ENCODE data around the gene MAP7D1. TPM values are rescaled to one million over a fixed set of nuclear protein-coding genes. Genes with fewer than 3 reads are reported as not detected.

The MAP7D1 gene
- total and polyA plus RNA-seq, 4 experiments from 2014 or later, result 4.1 to 222 (median 145) TPM

DNA sequence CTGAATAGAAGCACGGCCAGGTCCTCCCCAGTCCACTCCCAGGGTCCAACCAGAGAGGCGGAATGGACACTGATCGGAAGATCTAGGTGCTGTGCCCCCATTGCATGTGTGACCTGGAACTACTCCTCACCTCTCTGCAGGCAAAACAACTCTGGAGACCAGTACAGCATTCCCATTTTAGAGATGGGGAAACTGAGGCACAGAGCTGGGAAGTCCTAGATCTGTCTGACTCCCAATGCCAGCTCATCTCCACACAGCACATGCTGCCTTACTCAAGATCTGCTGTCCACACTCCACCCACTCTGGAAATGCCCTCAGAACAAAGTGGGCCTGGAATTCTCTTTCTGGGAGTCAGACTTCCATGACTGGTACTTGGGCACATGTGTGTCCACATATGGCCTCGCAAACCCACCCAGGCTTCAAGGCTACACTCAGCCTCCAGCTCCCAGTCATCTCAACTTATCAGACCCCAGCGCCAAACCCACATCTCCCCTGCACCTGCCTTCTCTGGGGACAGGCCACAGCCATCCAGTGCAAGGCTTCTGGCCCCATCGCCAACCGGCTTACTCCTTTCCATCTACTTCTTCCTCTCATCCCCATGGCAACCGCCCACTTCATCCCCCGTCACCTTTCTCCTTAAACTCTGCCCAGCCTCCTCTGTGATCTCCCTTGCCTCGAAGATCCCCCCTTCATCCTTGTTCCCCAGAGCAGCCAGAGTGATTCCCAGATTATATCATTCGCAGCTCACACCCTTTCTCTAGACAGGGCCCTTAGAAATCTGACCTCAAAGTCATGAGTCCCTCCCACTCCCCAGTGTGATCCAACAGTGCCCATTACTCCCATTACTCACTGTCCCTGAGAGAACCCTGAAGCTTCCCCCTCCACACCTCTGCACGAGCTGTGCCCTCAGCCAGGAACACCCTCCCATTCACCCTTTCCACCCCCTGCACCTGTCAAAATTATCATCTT, 33.6 kb upstream of the MAP7D1 start:
- H3K4me1 Mint-ChIP-seq, result peaks cover 10 to 16% (median 13%) of the 10 kb centered on the region in 4 donors
- no peaks in the 10 kb centered on the region for H3K36me3 Mint-ChIP-seq
- no peak overlapping the region for H3K27ac Mint-ChIP-seq
- H3K9me3 Mint-ChIP-seq, result no peaks in the 10 kb centered on the region
- intact Hi-C loops (cut with micrococcal nuclease), result no loop called here
- H3K4me1 ChIP-seq (ENCODE audit: insufficient read depth, low read length), result no peaks in the 10 kb centered on the region
- CTCF ChIA-PET (ENCODE audit: partially characterized antibody), result interaction anchor here (2.3 kb wide), 1 partner anchor 13 kb away, joined by 6 read pairs; no protein-coding TSS in a partner anchor
- H3K36me3 ChIP-seq (ENCODE audit: insufficient read depth, low read length), result no peaks in the 10 kb centered on the region
- no peak for DNase-seq
- H3K4me3 ChIP-seq (ENCODE audit: low read length in 2 of 2), result no peak overlapping the region
- no peaks in the 10 kb centered on the region for H3K9me3 ChIP-seq (ENCODE audit: control insufficient read depth in 1 of 2, low read length in 2 of 2)
- H3K4me3 Mint-ChIP-seq, result no peak overlapping the region
- POLR2A ChIA-PET (ENCODE audit: partially characterized antibody), result no interaction called here
- H3K27me3 ChIP-seq (ENCODE audit: insufficient read depth, low read length), result peaks cover 21% of the 10 kb centered on the region
- H3K27me3 Mint-ChIP-seq, result peaks cover 37 to 39% of the 10 kb centered on the region in 2 donors
- no peak overlapping the region for H3K27ac ChIP-seq (ENCODE audit: low read depth, low read length)

DNA sequence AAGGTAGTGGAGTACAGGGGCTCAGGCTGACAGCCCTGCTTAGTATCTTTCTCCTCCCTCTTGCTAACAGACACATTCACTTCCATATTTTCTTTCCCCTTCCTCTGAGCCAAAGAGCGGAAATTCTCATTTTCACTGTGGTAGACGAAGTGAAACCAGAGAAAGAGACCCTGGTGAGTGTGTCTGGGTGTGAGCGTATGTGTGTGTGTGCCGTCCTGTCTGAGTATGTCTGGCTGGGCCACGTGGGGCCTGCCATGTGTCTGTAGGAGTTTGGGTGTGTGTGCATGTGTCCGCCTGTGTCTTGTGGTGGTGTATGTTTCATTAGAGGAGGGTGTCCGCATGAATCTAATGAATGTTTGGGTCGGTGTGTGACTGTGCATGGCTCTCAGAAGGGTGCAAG, 32.6 kb upstream of the MAP7D1 start:
- POLR2A ChIA-PET (ENCODE audit: partially characterized antibody), result no interaction called here
- no peaks in the 10 kb centered on the region for H3K9me3 Mint-ChIP-seq
- H3K36me3 Mint-ChIP-seq, result no peaks in the 10 kb centered on the region
- no peaks in the 10 kb centered on the region for H3K36me3 ChIP-seq (ENCODE audit: insufficient read depth, low read length)
- no peak overlapping the region for H3K4me3 ChIP-seq (ENCODE audit: low read length in 2 of 2)
- no peaks in the 10 kb centered on the region for H3K9me3 ChIP-seq (ENCODE audit: control insufficient read depth in 1 of 2, low read length in 2 of 2)
- DNase-seq, result no peak
- H3K27me3 ChIP-seq (ENCODE audit: insufficient read depth, low read length), result peaks cover 21% of the 10 kb centered on the region
- peak overlapping the region in 1 of 7 donors; percentile 1 for H3K27ac Mint-ChIP-seq
- intact Hi-C loops (cut with micrococcal nuclease), result no loop called here
- no peak overlapping the region for H3K27ac ChIP-seq (ENCODE audit: low read depth, low read length)
- peaks cover 37 to 39% of the 10 kb centered on the region in 2 donors for H3K27me3 Mint-ChIP-seq
- H3K4me1 Mint-ChIP-seq, result peaks cover 10 to 16% (median 13%) of the 10 kb centered on the region in 4 donors
- no peaks in the 10 kb centered on the region for H3K4me1 ChIP-seq (ENCODE audit: insufficient read depth, low read length)
- CTCF ChIA-PET (ENCODE audit: partially characterized antibody), result interaction anchor here (2.3 kb wide), 1 partner anchor 12 kb away, joined by 6 read pairs; no protein-coding TSS in a partner anchor
- peak overlapping the region in 3 of 8 donors; percentile 1 to 5 (median 4) for H3K4me3 Mint-ChIP-seq

DNA sequence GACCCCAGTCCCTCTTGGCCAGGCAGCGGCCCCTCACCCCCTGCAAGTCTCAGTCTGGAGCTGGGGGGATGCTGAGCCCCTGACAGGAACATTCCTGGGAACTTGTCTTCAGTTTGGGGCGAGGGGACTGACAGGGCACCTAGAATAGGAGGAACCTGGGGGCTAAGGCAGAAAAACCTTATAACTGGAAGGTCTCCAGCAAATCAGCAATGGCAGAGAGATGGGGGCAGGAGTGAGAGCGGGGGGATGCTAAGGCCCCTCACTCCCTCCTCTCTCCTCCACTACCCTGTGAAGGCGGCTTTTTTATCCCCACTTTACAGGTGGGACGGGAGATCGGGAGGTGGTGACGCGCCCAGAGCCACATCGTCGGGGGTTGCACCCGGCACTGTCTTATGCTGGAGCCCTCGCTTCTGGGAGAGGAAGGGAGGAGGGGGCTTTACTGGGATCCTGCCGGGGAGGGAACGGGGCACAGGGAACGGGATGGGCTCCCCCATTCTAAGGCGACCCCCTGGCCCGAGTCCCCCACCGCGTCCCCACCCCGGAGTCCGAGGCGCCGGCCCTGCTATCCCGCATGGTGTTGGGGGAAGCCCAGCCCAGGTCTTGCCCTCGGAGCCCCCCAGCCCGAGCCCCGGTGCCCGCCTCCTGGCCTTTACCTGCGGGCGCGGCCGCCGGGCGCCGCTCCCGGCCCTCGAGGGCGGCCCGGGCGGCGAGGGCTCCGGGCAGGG, 31.4 kb upstream of the MAP7D1 start:
- peak overlapping the region in 2 of 7 donors; percentile 31 to 41 for H3K27ac Mint-ChIP-seq

DNA sequence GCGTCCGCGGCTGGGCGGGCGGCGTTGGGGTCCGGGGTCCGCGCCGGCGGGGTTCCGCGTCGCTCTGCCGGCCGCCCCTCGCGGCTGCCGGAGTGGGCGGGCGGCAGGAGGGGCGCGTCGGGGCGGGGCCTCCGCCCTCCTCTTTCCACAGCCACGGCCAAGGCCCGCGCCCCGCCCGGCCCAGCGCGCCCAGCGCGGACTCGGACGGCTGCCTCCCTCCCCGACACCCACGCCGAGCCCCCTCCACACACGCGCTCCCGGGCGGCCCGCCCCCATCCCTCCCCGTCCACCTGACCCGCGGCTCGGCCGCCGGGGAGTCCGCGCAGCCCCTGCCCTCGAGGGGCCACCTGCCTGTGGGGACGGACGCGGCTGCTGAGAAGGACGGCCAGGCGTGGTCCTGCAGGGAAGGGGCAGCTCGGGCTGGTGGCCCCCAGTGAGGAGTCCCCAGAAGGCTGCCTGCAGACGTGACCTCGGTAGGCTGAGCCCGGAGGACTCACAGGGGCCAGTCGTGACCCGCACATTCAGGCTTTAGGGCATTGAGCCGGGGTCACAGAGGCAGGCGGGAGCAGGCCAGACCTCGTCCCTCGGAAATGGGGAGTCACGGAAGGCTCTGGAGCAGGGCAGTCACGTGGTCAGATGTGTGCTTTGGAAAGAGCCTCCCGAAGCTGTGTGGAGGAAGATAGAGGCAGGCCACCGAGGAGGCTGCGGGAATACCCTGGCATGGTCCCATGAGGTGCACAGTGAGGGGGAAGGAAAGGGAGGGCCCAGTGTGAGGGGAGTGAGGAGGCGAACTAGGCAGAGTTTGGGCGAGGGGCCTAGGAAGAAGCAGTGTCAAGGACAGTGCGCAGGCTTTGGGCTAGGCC, 30.6 kb upstream of the MAP7D1 start, which contains the start of gene COL8A2:
Gene COL8A2, minus strand, starts transcription at position 94 of the 863 bp plus-strand sequence. CDS start 24,980 bp downstream, outside the sequence.
- CTCF ChIA-PET (ENCODE audit: partially characterized antibody), result no interaction called here
- Histone ChIP-seq H3K9me3 (ENCODE audit: control insufficient read depth in 1 of 2, low read length in 2 of 2) (no peaks in the 10 kb centered on the region), H3K36me3 (ENCODE audit: insufficient read depth, low read length) (no peaks in the 10 kb centered on the region), H3K27me3 (ENCODE audit: insufficient read depth, low read length) (peaks cover 21% of the 10 kb centered on the region), H3K4me1 (ENCODE audit: insufficient read depth, low read length) (no peaks in the 10 kb centered on the region), H3K4me3 (ENCODE audit: low read length in 2 of 2) (no peak within 1 kb of the TSS), H3K27ac (ENCODE audit: low read depth, low read length) (no peak within 1 kb of the TSS)
- no peak for DNase-seq
- Mint-ChIP-seq H3K27ac (peak within 1 kb of the TSS in 3 of 7 donors; percentile 31 to 73 (median 41)), H3K27me3 (peaks cover 35 to 39% of the 10 kb centered on the region in 2 donors), H3K36me3 (no peaks in the 10 kb centered on the region), H3K4me1 (peaks cover 10 to 16% (median 13%) of the 10 kb centered on the region in 4 donors), H3K9me3 (no peaks in the 10 kb centered on the region), H3K4me3 (peak within 1 kb of the TSS; percentile 20 to 72 (median 54))
- POLR2A ChIA-PET (ENCODE audit: partially characterized antibody), result no interaction called here
- intact Hi-C loops (cut with micrococcal nuclease), result no loop called here

More for the DNA sequence above, 31.4 kb upstream of the MAP7D1 start:
- Mint-ChIP-seq H3K27me3 (peaks cover 35 to 39% of the 10 kb centered on the region in 2 donors), H3K9me3 (no peaks in the 10 kb centered on the region), H3K36me3 (no peaks in the 10 kb centered on the region), H3K4me1 (peaks cover 10 to 16% (median 13%) of the 10 kb centered on the region in 4 donors), H3K4me3 (peak overlapping the region in 7 of 8 donors; percentile 39 to 72 (median 59))
- no peak for DNase-seq
- POLR2A ChIA-PET (ENCODE audit: partially characterized antibody), result no interaction called here
- Histone ChIP-seq H3K27me3 (ENCODE audit: insufficient read depth, low read length) (peaks cover 21% of the 10 kb centered on the region), H3K9me3 (ENCODE audit: control insufficient read depth in 1 of 2, low read length in 2 of 2) (no peaks in the 10 kb centered on the region), H3K27ac (ENCODE audit: low read depth, low read length) (no peak overlapping the region), H3K4me1 (ENCODE audit: insufficient read depth, low read length) (no peaks in the 10 kb centered on the region), H3K4me3 (ENCODE audit: low read length in 2 of 2) (no peak overlapping the region), H3K36me3 (ENCODE audit: insufficient read depth, low read length) (no peaks in the 10 kb centered on the region)
- intact Hi-C loops (cut with micrococcal nuclease), result no loop called here
- CTCF ChIA-PET (ENCODE audit: partially characterized antibody), result no interaction called here

DNA sequence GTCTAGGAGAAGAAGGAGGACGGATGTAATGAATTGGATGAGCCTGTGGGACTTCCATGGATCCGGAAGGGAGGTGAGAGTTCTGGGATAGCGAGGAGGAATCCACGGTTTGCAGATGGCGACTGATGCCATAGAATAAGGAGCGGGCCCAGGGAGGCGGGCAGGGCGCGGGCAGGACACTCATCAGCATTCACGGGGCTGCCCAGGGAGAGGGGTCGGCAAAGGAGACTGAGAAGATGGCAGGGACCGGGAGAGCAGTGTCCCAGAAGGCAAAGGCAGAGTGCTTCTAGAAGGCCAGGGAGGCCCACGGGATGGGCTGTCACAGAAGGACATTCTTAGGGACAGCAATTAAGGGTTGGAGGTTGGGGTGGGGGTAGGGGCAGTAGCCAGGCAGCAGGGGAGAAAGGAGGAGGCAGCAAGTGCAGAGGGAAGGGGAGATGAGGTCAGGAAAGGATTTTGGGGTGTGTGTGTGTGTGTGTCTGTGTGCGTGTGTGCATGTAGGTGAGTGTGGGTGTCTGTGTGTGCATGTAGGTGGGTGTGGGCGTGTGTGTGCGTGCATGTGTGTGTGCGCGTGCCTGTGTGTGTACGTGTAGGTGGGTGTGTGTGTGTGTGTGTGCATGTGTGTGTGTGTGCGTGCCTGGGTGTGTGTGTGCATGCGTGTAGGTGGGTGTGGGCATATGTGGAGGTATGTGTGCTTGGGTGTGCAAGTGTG, 29.8 kb upstream of the MAP7D1 start:
- ChIA-PET POLR2A (ENCODE audit: partially characterized antibody) (no interaction called here), CTCF (ENCODE audit: partially characterized antibody) (no interaction called here)
- Mint-ChIP-seq H3K27ac (peak overlapping the region in 3 of 7 donors; percentile 7 to 73 (median 18)), H3K4me1 (peaks cover 10 to 16% (median 13%) of the 10 kb centered on the region in 4 donors), H3K9me3 (no peaks in the 10 kb centered on the region), H3K36me3 (no peaks in the 10 kb centered on the region), H3K4me3 (peak overlapping the region in 6 of 8 donors; percentile 28 to 48 (median 44)), H3K27me3 (peaks cover 35 to 39% of the 10 kb centered on the region in 2 donors)
- Histone ChIP-seq H3K27ac (ENCODE audit: low read depth, low read length) (no peak overlapping the region), H3K36me3 (ENCODE audit: insufficient read depth, low read length) (no peaks in the 10 kb centered on the region), H3K4me1 (ENCODE audit: insufficient read depth, low read length) (no peaks in the 10 kb centered on the region), H3K4me3 (ENCODE audit: low read length in 2 of 2) (no peak overlapping the region), H3K9me3 (ENCODE audit: control insufficient read depth in 1 of 2, low read length in 2 of 2) (no peaks in the 10 kb centered on the region), H3K27me3 (ENCODE audit: insufficient read depth, low read length) (peaks cover 21% of the 10 kb centered on the region)
- DNase-seq, result no peak
- intact Hi-C loops (cut with micrococcal nuclease), result no loop called here

DNA sequence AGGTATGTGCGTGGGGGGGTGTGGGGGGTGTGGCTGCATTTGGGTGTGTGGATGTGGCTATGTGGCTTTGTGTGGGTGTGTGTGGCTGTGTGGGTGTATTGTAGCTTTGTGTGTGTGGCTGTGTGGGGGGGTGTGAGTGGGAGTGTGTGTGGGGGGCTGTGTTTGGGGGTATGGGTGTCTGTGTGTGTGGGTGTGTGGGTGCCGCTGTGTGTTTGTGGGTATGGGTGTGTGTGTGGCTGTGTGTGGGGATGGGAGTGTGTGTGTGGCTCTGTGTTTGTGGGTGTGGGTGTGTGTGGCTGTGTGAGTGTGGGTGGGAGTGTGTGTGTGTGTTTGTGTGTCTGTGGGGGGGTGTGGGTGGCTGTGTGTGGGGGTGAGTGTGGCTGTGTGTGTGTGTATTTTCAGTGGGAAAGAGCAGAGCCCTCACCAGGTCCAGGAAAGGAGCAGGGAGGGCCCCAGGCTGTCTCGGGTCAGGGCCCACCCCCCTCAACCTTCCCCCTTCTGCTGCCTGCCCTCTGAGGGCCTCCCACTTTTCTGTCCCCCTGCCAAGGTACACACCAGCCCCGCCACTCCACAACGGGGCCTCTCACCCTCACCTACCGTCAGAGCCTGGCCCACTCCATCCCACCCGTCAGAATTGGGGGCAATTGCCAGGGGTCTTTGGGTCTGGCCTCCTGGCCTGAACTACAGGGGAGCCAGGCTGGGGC, 29.0 kb upstream of the MAP7D1 start:
- no peak overlapping the region for H3K27ac Mint-ChIP-seq
- no peak overlapping the region for H3K27ac ChIP-seq (ENCODE audit: low read depth, low read length)
- POLR2A ChIA-PET (ENCODE audit: partially characterized antibody), result no interaction called here
- H3K4me1 Mint-ChIP-seq, result peaks cover 10 to 16% (median 13%) of the 10 kb centered on the region in 4 donors
- H3K4me1 ChIP-seq (ENCODE audit: insufficient read depth, low read length), result no peaks in the 10 kb centered on the region
- H3K4me3 ChIP-seq (ENCODE audit: low read length in 2 of 2), result no peak overlapping the region
- no peaks in the 10 kb centered on the region for H3K9me3 Mint-ChIP-seq
- H3K36me3 ChIP-seq (ENCODE audit: insufficient read depth, low read length), result no peaks in the 10 kb centered on the region
- H3K4me3 Mint-ChIP-seq, result peak overlapping the region in 2 of 8 donors; percentile 19 to 54
- intact Hi-C loops (cut with micrococcal nuclease), result no loop called here
- CTCF ChIA-PET (ENCODE audit: partially characterized antibody), result interaction anchor here (0.5 kb wide), 1 partner anchor 240 kb away, joined by 4 read pairs; no protein-coding TSS in a partner anchor
- no peak for DNase-seq
- no peaks in the 10 kb centered on the region for H3K9me3 ChIP-seq (ENCODE audit: control insufficient read depth in 1 of 2, low read length in 2 of 2)
- H3K27me3 Mint-ChIP-seq, result peaks cover 32 to 36% of the 10 kb centered on the region in 2 donors
- H3K36me3 Mint-ChIP-seq, result no peaks in the 10 kb centered on the region
- H3K27me3 ChIP-seq (ENCODE audit: insufficient read depth, low read length), result peaks cover 21% of the 10 kb centered on the region

Measured in CD4-positive, alpha-beta memory T cell (primary cell).